K562 (cell line): ENCODE data around the gene GOLPH3L. TPM values are rescaled to one million over a fixed set of nuclear protein-coding genes. Genes with fewer than 3 reads are reported as not detected.
"Not testable (repeated sequence)": the region's sequence is repeated elsewhere in the genome, so short reads cannot be mapped to it uniquely, and the experiment has no call there.

Experiments
- ARID1B ChIP-seq: fragments of 450-650 bp; IDR thresholded peaks from 2 replicates; pipeline ENCODE4 v1.6.1; 2016; ENCODE audit warnings: antibody characterized with exemption, mild to moderate bottlenecking, inconsistent platforms
- ATF1 ChIP-seq, 2 experiments: fragments of 450-650 bp in 1 of 2; IDR thresholded peaks; 2 replicates each; pipeline ENCODE4 v1.6.1; 2016; ENCODE audit warnings: missing compliant biosample characterization in 1 of 2, missing genetic modification characterization in 1 of 2
- GATA2 ChIP-seq: sonication (generic); formaldehyde crosslinking; IDR thresholded peaks from 2 replicates; pipeline ENCODE4 v1.4.0; 2020; ENCODE audit warnings: mild to moderate bottlenecking, missing genetic modification reagents
- PTRF ChIP-seq: fragments of 450-650 bp; IDR thresholded peaks from 2 replicates; pipeline ENCODE4 v1.6.1; 2016; ENCODE audit warnings: mild to moderate bottlenecking, missing genetic modification characterization, missing compliant biosample characterization
- RAD21 ChIP-seq, 2 experiments: fragments of 250-450 bp in 1 of 2; fragments of 450-650 bp in 1 of 2; sonication (Bioruptor Pico) in 1 of 2; formaldehyde crosslinking in 1 of 2; IDR thresholded peaks in 1 of 2; conservative IDR thresholded peaks in 1 of 2; 2 replicates each; pipeline versions ENCODE4 v1.4.0 to v1.8.0; 2020 to 2022; ENCODE audit warnings: mild to moderate bottlenecking in 2 of 2, moderate library complexity in 1 of 2
- ZNF766 ChIP-seq: fragments of 200-800 bp; sonication (Bioruptor generic); conservative IDR thresholded peaks from 2 replicates; pipeline ENCODE4 v1.6.1; 2016; ENCODE audit warnings: missing genetic modification characterization, missing compliant biosample characterization
- polyA plus RNA-seq, 8 experiments: library from polyadenylated mRNA; depleted of rRNA in 4 of 8; stranded (reverse) in 5 of 8; unstranded in 3 of 8; fragments of >200 nt; fragmentation: Nextera tagmentation in 2 of 8; fragmentation: Illumina TruSeq in 1 of 8; extraction: Ambion mirVana in 2 of 8; extraction: Trizol in 1 of 8; gene quantifications; 2 replicates each; pipeline versions ENCODE4 v1.2.1 to v1.2.3, GENCODE V29; 2011 to 2014; ENCODE audit warnings: inconsistent platforms in 1 of 8, missing spikeins in 1 of 8
- total RNA-seq, 7 experiments: library from RNA; depleted of rRNA in 6 of 7; stranded (reverse); fragments of >200 nt in 6 of 7; fragmentation: Illumina TruSeq in 2 of 7; extraction: Trizol in 2 of 7; gene quantifications; 2 replicates each; pipeline versions ENCODE4 v1.2.1 to v1.2.3, GENCODE V29; 2011 to 2021; ENCODE audit warnings: low replicate concordance in 1 of 7
- TF ChIP-seq, protein P1 (sequence below), 2 experiments: IDR thresholded peaks in 1 of 2; conservative IDR thresholded peaks in 1 of 2; 2 replicates each; pipeline ENCODE4 v1.6.1; 2016; ENCODE audit warnings: low read depth in 2 of 2, mild to moderate bottlenecking in 1 of 2, missing compliant biosample characterization in 1 of 2, missing genetic modification characterization in 1 of 2, moderate library complexity in 1 of 2
- TF ChIP-seq, protein P2 (sequence below): sonication (generic); IDR thresholded peaks from 2 replicates; pipeline ENCODE4 v1.6.1; 2016
- TF ChIP-seq, protein P3 (sequence below), 2 experiments: fragments of 250-450 bp in 1 of 2; fragments of 450-650 bp in 1 of 2; sonication (Bioruptor Pico) in 1 of 2; IDR thresholded peaks; 2 replicates each; pipeline versions ENCODE4 v1.6.1 to v1.8.0; 2016 to 2021; ENCODE audit warnings: mild to moderate bottlenecking in 2 of 2, moderate library complexity in 2 of 2, missing compliant biosample characterization in 1 of 2, missing genetic modification characterization in 1 of 2

GOLPH3L gene
- total and polyA plus RNA-seq, 9 of the 15 experiments (the other 6 are each of a cell fraction or from before 2014, with no cell fraction given), result 8.1 to 42.1 (median 21.6) TPM

DNA sequence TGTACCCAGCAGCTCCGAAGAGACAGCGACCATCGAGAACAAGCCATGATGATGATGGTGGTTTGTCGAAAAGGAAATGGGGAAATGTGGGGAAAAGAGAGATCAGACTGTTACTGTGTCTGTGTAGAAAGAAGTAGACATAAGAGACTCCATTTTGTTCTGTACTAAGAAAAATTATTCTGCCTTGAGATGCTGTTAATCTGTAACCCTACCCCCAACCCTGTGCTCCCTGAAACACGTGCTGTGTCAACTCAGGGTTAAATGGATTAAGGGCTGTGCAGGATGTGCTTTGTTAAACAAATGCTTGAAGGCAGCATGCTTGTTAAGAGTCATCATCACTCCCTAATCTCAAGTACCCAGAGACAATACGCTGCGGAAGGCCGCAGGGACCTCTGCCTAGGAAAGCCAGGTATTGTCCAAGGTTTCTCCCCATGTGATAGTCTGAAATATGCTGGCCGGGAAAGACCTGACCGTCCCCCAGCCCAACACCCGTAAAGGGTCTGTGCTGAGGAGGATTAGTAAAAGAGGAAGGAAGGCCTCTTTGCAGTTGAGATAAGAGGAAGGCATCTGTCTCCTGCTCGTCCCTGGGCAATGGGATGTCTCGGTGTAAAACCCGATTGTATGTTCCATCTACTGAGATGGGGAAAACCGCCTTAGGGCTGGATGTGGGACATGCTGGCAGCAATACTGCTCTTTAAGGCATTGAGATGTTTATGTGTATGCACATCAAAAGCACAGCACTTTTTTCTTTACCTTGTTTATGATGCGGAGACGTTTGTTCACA, 61.9 kb downstream of the GOLPH3L start (continued):
- TF ChIP-seq, protein P1, sequence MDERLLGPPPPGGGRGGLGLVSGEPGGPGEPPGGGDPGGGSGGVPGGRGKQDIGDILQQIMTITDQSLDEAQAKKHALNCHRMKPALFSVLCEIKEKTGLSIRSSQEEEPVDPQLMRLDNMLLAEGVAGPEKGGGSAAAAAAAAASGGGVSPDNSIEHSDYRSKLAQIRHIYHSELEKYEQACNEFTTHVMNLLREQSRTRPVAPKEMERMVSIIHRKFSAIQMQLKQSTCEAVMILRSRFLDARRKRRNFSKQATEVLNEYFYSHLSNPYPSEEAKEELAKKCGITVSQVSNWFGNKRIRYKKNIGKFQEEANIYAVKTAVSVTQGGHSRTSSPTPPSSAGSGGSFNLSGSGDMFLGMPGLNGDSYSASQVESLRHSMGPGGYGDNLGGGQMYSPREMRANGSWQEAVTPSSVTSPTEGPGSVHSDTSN (CRISPR knock-in tag; IDR thresholded peaks at IDR 0.05; ENCODE audit: low read depth), result not testable (repeated sequence)
- TF ChIP-seq, protein P1 (tag; conservative IDR thresholded peaks at IDR 0.05; ENCODE audit: low read depth), result peak; percentile 48; the same call in 1 of the 2 replicates
- TF ChIP-seq ARID1B, result peak; percentile 65
- peak; percentile 74; the same call in 1 of the 2 replicates for TF ChIP-seq PTRF (tag)
- TF ChIP-seq, protein P2, sequence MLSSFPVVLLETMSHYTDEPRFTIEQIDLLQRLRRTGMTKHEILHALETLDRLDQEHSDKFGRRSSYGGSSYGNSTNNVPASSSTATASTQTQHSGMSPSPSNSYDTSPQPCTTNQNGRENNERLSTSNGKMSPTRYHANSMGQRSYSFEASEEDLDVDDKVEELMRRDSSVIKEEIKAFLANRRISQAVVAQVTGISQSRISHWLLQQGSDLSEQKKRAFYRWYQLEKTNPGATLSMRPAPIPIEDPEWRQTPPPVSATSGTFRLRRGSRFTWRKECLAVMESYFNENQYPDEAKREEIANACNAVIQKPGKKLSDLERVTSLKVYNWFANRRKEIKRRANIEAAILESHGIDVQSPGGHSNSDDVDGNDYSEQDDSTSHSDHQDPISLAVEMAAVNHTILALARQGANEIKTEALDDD, result peak; percentile 72
- not testable (repeated sequence) for TF ChIP-seq ATF1 (CRISPR knock-in tag; IDR thresholded peaks at IDR 0.05)
- TF ChIP-seq ATF1 (tag; IDR thresholded peaks at IDR 0.05), result peak; percentile 47
- 0 out of 4 replicates have a peak, but pooled peaks of 1 of the 2 experiments have one; percentile 2 for TF ChIP-seq RAD21 (CRISPR knock-in tag; conservative IDR thresholded peaks at IDR 0.05 in 1 of 2, IDR thresholded peaks at IDR 0.05 in 1 of 2)
- peak; percentile 56; the same call in 1 of the 2 replicates for TF ChIP-seq ZNF766
- TF ChIP-seq GATA2 (CRISPR knock-in tag), result peak; percentile 69
- TF ChIP-seq, protein P3, sequence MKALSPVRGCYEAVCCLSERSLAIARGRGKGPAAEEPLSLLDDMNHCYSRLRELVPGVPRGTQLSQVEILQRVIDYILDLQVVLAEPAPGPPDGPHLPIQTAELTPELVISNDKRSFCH (CRISPR knock-in tag; IDR thresholded peaks at IDR 0.05), result not testable (repeated sequence)
- TF ChIP-seq, protein P3 (tag; IDR thresholded peaks at IDR 0.05), result peak; percentile 93
